GM21825 (cell line): Measurements from ENCODE around the gene COA8.

Experiments
- ATAC-seq: cut with Tn5 transposase; IDR thresholded peaks from one replicate; pipeline ENCODE4 v1.9.1; 2021; ENCODE audit warnings: mild to moderate bottlenecking, moderate library complexity; ENCODE audit not compliant: unreplicated experiment

The COA8 gene

GRCh38 chr14:103547941-103548462 is 14.8 kb upstream of the COA8 start:
- ATAC-seq: no peak

- ATAC-seq: no peak
Measured at GRCh38 chr14:103548463-103549351, 14.1 kb upstream of the COA8 start.

GRCh38 chr14:103549361-103550311 is 13.1 kb upstream of the COA8 start:
- ATAC-seq: no peak

- ATAC-seq: no peak
Measured at GRCh38 chr14:103550451-103551337, 12.1 kb upstream of the COA8 start.

- ATAC-seq: no peak
Measured at GRCh38 chr14:103551338-103551762, 11.4 kb upstream of the COA8 start.

- no peak for ATAC-seq
Measured at GRCh38 chr14:103552011-103552845, 10.5 kb upstream of the COA8 start.

GRCh38 chr14:103552846-103553210 is 9.9 kb upstream of the COA8 start:
- no peak for ATAC-seq

GRCh38 chr14:103555559-103556337 is 7.0 kb upstream of the COA8 start:
- no peak for ATAC-seq

- ATAC-seq: no peak
Measured at GRCh38 chr14:103556946-103557758, 5.6 kb upstream of the COA8 start.

GRCh38 chr14:103558071-103558882 is 4.5 kb upstream of the COA8 start:
- no peak for ATAC-seq

GRCh38 chr14:103559766-103560165 is 3.0 kb upstream of the COA8 start:
- ATAC-seq: no peak

- no peak for ATAC-seq
Measured at GRCh38 chr14:103560691-103561090, 2.1 kb upstream of the COA8 start.

- ATAC-seq: peak; percentile 28
Measured at GRCh38 chr14:103561381-103562178, 1.2 kb upstream of the COA8 start.

GRCh38 chr14:103562179-103562428 is 656 bp upstream of the COA8 start:
- ATAC-seq: peak; percentile 26

GRCh38 chr14:103563226-103563620 is 463 bp downstream of the COA8 start:
- no peak for ATAC-seq

- ATAC-seq: no peak
Measured at GRCh38 chr14:103563844-103564505, 1.2 kb downstream of the COA8 start.
